Vagina (tissue), 2 donors: ENCODE results near the gene CDH1.

ENCODE experiments used
- POLR2A ChIP-seq, 2 donors: fragments of 450-650 bp; IDR thresholded peaks; one replicate each; pipeline ENCODE4 v1.6.1; 2017; ENCODE audit warnings: antibody characterized with exemption in 2 of 2, mild to moderate bottlenecking in 2 of 2, moderate library complexity in 2 of 2
- POLR2AphosphoS5 ChIP-seq, 2 donors: sonication (generic); formaldehyde crosslinking; IDR thresholded peaks; one replicate each; pipeline ENCODE4 v1.9.0; 2017; ENCODE audit warnings: antibody characterized with exemption in 2 of 2, mild to moderate bottlenecking in 2 of 2, low read depth in 1 of 2; ENCODE audit not compliant: insufficient read depth in 1 of 2
- TF ChIP-seq, protein P1 (sequence below), 3 experiments: fragments of 450-650 bp in 2 of 3; fragments of 200-600 bp in 1 of 3; sonication (generic) in 1 of 3; IDR thresholded peaks; one replicate each; pipeline ENCODE4 v1.5.1; 2017 to 2019; ENCODE audit warnings: antibody characterized with exemption in 3 of 3, mild to moderate bottlenecking in 2 of 3, moderate library complexity in 2 of 3

GRCh38 chr16:68695575-68695974 is 41.5 kb upstream of the CDH1 start:
- TF ChIP-seq, protein P1, sequence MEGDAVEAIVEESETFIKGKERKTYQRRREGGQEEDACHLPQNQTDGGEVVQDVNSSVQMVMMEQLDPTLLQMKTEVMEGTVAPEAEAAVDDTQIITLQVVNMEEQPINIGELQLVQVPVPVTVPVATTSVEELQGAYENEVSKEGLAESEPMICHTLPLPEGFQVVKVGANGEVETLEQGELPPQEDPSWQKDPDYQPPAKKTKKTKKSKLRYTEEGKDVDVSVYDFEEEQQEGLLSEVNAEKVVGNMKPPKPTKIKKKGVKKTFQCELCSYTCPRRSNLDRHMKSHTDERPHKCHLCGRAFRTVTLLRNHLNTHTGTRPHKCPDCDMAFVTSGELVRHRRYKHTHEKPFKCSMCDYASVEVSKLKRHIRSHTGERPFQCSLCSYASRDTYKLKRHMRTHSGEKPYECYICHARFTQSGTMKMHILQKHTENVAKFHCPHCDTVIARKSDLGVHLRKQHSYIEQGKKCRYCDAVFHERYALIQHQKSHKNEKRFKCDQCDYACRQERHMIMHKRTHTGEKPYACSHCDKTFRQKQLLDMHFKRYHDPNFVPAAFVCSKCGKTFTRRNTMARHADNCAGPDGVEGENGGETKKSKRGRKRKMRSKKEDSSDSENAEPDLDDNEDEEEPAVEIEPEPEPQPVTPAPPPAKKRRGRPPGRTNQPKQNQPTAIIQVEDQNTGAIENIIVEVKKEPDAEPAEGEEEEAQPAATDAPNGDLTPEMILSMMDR (IDR thresholded peaks at IDR 0.05): no peak
- TF ChIP-seq POLR2A (IDR thresholded peaks at IDR 0.05): no peak
- TF ChIP-seq POLR2AphosphoS5 (IDR thresholded peaks at IDR 0.05; ENCODE audit: insufficient read depth in 1 of 2, low read depth in 1 of 2): no peak
